ENCODE results near the gene TCERG1L.

Gene TCERG1L

GRCh38 chr10:131202990-131203389, 108.5 kb downstream of the TCERG1L start:
- no peaks in the 10 kb centered on the region for H3K36me3 ChIP-seq (ENCODE audit: low read length)
- no peak overlapping the region for H3K9ac ChIP-seq (ENCODE audit: low read length)
- no peaks in the 10 kb centered on the region for H3K79me2 ChIP-seq (ENCODE audit: insufficient read depth, low read length)
- no peak overlapping the region for H3K27ac ChIP-seq (ENCODE audit: low read depth, low read length)
- no peaks in the 10 kb centered on the region for H3F3A ChIP-seq (ENCODE audit: insufficient read depth)
- no peaks in the 10 kb centered on the region for H3K27me3 ChIP-seq (ENCODE audit: low read length)
- no peaks in the 10 kb centered on the region for H3K9me2 ChIP-seq (replicated peaks; ENCODE audit: insufficient read depth, low read length)
- TF ChIP-seq CTCF (IDR thresholded peaks at IDR 0.05; ENCODE audit: insufficient read depth, low read length, poor library complexity, severe bottlenecking) (no peak), EZH2phosphoT487 (conservative IDR thresholded peaks at IDR 0.05; ENCODE audit: low read length) (no peak)
- H3K4me2 ChIP-seq (ENCODE audit: low read depth, low read length, poor library complexity, severe bottlenecking) = no peak overlapping the region
- no peak overlapping the region for H3K4me3 ChIP-seq (ENCODE audit: insufficient read depth, low read length, poor library complexity, severe bottlenecking)
- no peaks in the 10 kb centered on the region for H4K20me1 ChIP-seq (ENCODE audit: low read depth, low read length)
- H3K9me3 ChIP-seq (ENCODE audit: insufficient read depth, low read length) = no peaks in the 10 kb centered on the region
- H2AFZ ChIP-seq (ENCODE audit: low read depth, low read length, severe bottlenecking) = no peak overlapping the region

GRCh38 chr10:131201741-131202515, 109.6 kb downstream of the TCERG1L start:
- Histone ChIP-seq H3K79me2 (ENCODE audit: insufficient read depth, low read length) (no peaks in the 10 kb centered on the region), H3K36me3 (ENCODE audit: low read length) (no peaks in the 10 kb centered on the region), H3K27ac (ENCODE audit: low read depth, low read length) (no peak overlapping the region), H3K4me2 (ENCODE audit: low read depth, low read length, poor library complexity, severe bottlenecking) (no peak overlapping the region), H4K20me1 (ENCODE audit: low read depth, low read length) (no peaks in the 10 kb centered on the region), H3K9me2 (replicated peaks; ENCODE audit: insufficient read depth, low read length) (no peaks in the 10 kb centered on the region), H3K27me3 (ENCODE audit: low read length) (no peaks in the 10 kb centered on the region), H3K4me3 (ENCODE audit: insufficient read depth, low read length, poor library complexity, severe bottlenecking) (no peak overlapping the region), H3K9ac (ENCODE audit: low read length) (no peak overlapping the region), H3K9me3 (ENCODE audit: insufficient read depth, low read length) (no peaks in the 10 kb centered on the region), H2AFZ (ENCODE audit: low read depth, low read length, severe bottlenecking) (no peak overlapping the region), H3F3A (ENCODE audit: insufficient read depth) (no peaks in the 10 kb centered on the region)
- TF ChIP-seq EZH2phosphoT487 (conservative IDR thresholded peaks at IDR 0.05; ENCODE audit: low read length) (no peak), CTCF (IDR thresholded peaks at IDR 0.05; ENCODE audit: insufficient read depth, low read length, poor library complexity, severe bottlenecking) (no peak)

GRCh38 chr10:131200856-131201470, 110.6 kb downstream of the TCERG1L start:
- Histone ChIP-seq H3K9me3 (ENCODE audit: insufficient read depth, low read length) (no peaks in the 10 kb centered on the region), H3K27ac (ENCODE audit: low read depth, low read length) (no peak overlapping the region), H3K79me2 (ENCODE audit: insufficient read depth, low read length) (no peaks in the 10 kb centered on the region), H3K27me3 (ENCODE audit: low read length) (no peaks in the 10 kb centered on the region), H3K9me2 (replicated peaks; ENCODE audit: insufficient read depth, low read length) (no peaks in the 10 kb centered on the region), H3F3A (ENCODE audit: insufficient read depth) (no peaks in the 10 kb centered on the region), H2AFZ (ENCODE audit: low read depth, low read length, severe bottlenecking) (no peak overlapping the region), H4K20me1 (ENCODE audit: low read depth, low read length) (no peaks in the 10 kb centered on the region), H3K4me2 (ENCODE audit: low read depth, low read length, poor library complexity, severe bottlenecking) (no peak overlapping the region), H3K9ac (ENCODE audit: low read length) (no peak overlapping the region), H3K36me3 (ENCODE audit: low read length) (no peaks in the 10 kb centered on the region), H3K4me3 (ENCODE audit: insufficient read depth, low read length, poor library complexity, severe bottlenecking) (no peak overlapping the region)
- TF ChIP-seq CTCF (IDR thresholded peaks at IDR 0.05; ENCODE audit: insufficient read depth, low read length, poor library complexity, severe bottlenecking) (no peak), EZH2phosphoT487 (conservative IDR thresholded peaks at IDR 0.05; ENCODE audit: low read length) (no peak)

Measured in SU-DHL-6 (cell line).